Smooth muscle cell (in vitro differentiated cells): ENCODE results near the gene NPC1L1. TPM values are rescaled to one million over a fixed set of nuclear protein-coding genes. Genes with fewer than 3 reads are reported as not detected.
"Not testable (repeated sequence)": the region's sequence is repeated elsewhere in the genome, so short reads cannot be mapped to it uniquely, and the experiment has no call there.

Experiments used
- DNase-seq: peaks from one replicate; lab custom pipeline; 2025; ENCODE audit not compliant: unreplicated experiment; lab: John Stamatoyannopoulos, UW
- H2AFZ ChIP-seq: fragments of 200-600 bp; sonication (generic); 2 replicates; pipeline ENCODE4 v1.6.0; 2016; ENCODE audit warnings: antibody characterized with exemption, low read depth, mild to moderate bottlenecking
- H3F3A ChIP-seq: fragments of 200-600 bp; sonication (generic); 2 replicates; pipeline ENCODE4 v1.6.0; 2017; ENCODE audit warnings: antibody characterized with exemption, low read depth
- H3K27ac ChIP-seq: fragments of 200-600 bp; sonication (generic); 2 replicates; pipeline ENCODE4 v1.5.1; 2016; ENCODE audit warnings: low read depth, mild to moderate bottlenecking
- H3K27me3 ChIP-seq: fragments of 200-600 bp; sonication (generic); 2 replicates; pipeline ENCODE4 v1.6.1; 2016; ENCODE audit warnings: low read depth, mild to moderate bottlenecking
- H3K36me3 ChIP-seq: fragments of 200-600 bp; sonication (generic); 2 replicates; pipeline ENCODE4 v1.5.1; 2016; ENCODE audit warnings: low read depth
- H3K4me1 ChIP-seq: fragments of 200-600 bp; sonication (generic); 2 replicates; pipeline ENCODE4 v1.5.1; 2016; ENCODE audit warnings: low read depth
- H3K4me2 ChIP-seq: fragments of 200-600 bp; sonication (generic); 2 replicates; pipeline ENCODE4 v1.6.0; 2016; ENCODE audit warnings: mild to moderate bottlenecking
- H3K4me3 ChIP-seq: fragments of 200-600 bp; sonication (generic); 2 replicates; pipeline ENCODE4 v1.5.1; 2016; ENCODE audit warnings: mild to moderate bottlenecking
- H3K79me2 ChIP-seq: fragments of 200-600 bp; sonication (generic); 2 replicates; pipeline ENCODE4 v1.6.0; 2016; ENCODE audit warnings: low read depth, mild to moderate bottlenecking
- H3K9ac ChIP-seq: fragments of 200-600 bp; sonication (generic); 2 replicates; pipeline ENCODE4 v1.6.0; 2016; ENCODE audit warnings: low read depth
- H3K9me3 ChIP-seq: fragments of 200-600 bp; sonication (generic); replicated peaks from 2 replicates; pipeline ENCODE4 v1.5.1; 2016; ENCODE audit warnings: low read depth
- H4K20me1 ChIP-seq: fragments of 200-600 bp; sonication (generic); 2 replicates; pipeline ENCODE4 v1.6.0; 2016; ENCODE audit warnings: low read depth
- WGBS: methylation state at CpG from one replicate; pipeline ENCODE4 v1.1.7; 2016; ENCODE audit warnings: low lambda C conversion rate; 5-methylcytosine and 5-hydroxymethylcytosine counted together
- polyA plus RNA-seq: library from polyadenylated mRNA; unstranded; fragments of >200 nt; fragmentation: Nextera tagmentation; extraction: Ambion mirVana; gene quantifications from 2 replicates; pipeline ENCODE4 v1.2.1, GENCODE V29; 2016
- total RNA-seq: library from RNA; depleted of rRNA; stranded (reverse); fragments of >200 nt; gene quantifications from 2 replicates; pipeline ENCODE4 v1.2.3, GENCODE V29; 2014
- TF ChIP-seq, protein P1 (sequence below): fragments of 200-600 bp; sonication (generic); IDR thresholded peaks from 2 replicates; pipeline ENCODE4 v1.5.1; 2017; ENCODE audit warnings: borderline replicate concordance, mild to moderate bottlenecking, antibody characterized with exemption; ENCODE audit not compliant: insufficient read depth, poor library complexity, severe bottlenecking

Gene NPC1L1
- total and polyA plus RNA-seq, 2 experiments from 2014 or later, result 0.04 to 0.25 TPM

DNA sequence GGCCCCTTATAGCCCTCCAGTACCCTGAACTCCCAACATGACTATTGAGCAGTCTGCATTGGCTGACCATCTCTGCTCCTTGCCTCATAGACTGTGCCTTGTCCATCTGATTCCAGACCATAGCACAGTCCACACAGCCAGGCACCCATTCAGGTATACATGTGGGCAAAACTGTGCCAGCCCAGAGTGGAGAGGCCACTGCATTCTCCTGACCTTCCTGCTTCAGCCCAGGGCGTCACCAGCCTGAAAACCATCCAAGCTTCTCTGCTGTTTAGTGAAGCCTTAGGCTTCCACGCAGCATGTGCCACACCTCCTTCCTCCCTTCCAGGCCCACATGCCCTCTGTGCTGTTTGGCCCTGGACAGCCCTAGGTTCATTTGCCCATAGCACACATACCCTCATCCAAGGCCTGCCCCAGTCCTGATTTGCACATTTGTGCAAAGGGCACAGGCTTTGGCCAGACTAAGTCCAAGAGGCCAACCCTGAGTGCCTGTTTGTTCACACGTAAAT lies 22.1 kb upstream of the NPC1L1 start:
- Histone ChIP-seq H3F3A (no peaks in the 10 kb centered on the region), H4K20me1 (peaks cover 17% of the 10 kb centered on the region), H3K79me2 (no peaks in the 10 kb centered on the region), H3K27me3 (no peaks in the 10 kb centered on the region), H3K27ac (no peak overlapping the region), H3K4me3 (no peak overlapping the region), H3K4me2 (no peak overlapping the region), H3K36me3 (peaks cover under 1% of the 10 kb centered on the region), H3K9ac (no peak overlapping the region), H3K9me3 (no peaks in the 10 kb centered on the region), H3K4me1 (no peaks in the 10 kb centered on the region), H2AFZ (no peak overlapping the region)
- 96% methylated on average over 3 of the region's 3 CpGs for WGBS
- no peak for DNase-seq
- TF ChIP-seq, protein P1, sequence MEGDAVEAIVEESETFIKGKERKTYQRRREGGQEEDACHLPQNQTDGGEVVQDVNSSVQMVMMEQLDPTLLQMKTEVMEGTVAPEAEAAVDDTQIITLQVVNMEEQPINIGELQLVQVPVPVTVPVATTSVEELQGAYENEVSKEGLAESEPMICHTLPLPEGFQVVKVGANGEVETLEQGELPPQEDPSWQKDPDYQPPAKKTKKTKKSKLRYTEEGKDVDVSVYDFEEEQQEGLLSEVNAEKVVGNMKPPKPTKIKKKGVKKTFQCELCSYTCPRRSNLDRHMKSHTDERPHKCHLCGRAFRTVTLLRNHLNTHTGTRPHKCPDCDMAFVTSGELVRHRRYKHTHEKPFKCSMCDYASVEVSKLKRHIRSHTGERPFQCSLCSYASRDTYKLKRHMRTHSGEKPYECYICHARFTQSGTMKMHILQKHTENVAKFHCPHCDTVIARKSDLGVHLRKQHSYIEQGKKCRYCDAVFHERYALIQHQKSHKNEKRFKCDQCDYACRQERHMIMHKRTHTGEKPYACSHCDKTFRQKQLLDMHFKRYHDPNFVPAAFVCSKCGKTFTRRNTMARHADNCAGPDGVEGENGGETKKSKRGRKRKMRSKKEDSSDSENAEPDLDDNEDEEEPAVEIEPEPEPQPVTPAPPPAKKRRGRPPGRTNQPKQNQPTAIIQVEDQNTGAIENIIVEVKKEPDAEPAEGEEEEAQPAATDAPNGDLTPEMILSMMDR, result no peak

DNA sequence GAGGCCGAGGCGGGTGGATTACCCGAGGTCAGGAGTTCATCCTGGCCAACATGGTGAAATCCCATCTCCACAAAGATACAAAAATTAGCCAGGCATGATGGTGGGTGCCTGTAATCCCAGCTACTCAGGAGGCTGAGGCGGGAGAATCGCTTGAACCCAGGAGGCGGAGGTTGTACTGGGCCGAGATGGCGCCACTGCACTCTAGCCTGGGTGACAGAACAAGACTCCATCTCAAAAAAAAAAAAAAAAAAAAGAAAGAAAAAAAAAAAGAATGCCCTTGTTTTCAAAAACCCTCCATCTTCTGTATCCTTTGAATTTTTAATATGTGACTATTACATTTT lies 21.5 kb upstream of the NPC1L1 start:
- H3K27me3 ChIP-seq, DNase-seq, H3K4me2 ChIP-seq, H3K79me2 ChIP-seq, H3K27ac ChIP-seq, H3K9ac ChIP-seq, H2AFZ ChIP-seq, H3K4me3 ChIP-seq, H3K9me3 ChIP-seq, H3F3A ChIP-seq, H3K4me1 ChIP-seq, H3K36me3 ChIP-seq: not testable (repeated sequence)
- 80% methylated on average over 8 of the region's 8 CpGs for WGBS
- H4K20me1 ChIP-seq, result peaks cover 17% of the 10 kb centered on the region

DNA sequence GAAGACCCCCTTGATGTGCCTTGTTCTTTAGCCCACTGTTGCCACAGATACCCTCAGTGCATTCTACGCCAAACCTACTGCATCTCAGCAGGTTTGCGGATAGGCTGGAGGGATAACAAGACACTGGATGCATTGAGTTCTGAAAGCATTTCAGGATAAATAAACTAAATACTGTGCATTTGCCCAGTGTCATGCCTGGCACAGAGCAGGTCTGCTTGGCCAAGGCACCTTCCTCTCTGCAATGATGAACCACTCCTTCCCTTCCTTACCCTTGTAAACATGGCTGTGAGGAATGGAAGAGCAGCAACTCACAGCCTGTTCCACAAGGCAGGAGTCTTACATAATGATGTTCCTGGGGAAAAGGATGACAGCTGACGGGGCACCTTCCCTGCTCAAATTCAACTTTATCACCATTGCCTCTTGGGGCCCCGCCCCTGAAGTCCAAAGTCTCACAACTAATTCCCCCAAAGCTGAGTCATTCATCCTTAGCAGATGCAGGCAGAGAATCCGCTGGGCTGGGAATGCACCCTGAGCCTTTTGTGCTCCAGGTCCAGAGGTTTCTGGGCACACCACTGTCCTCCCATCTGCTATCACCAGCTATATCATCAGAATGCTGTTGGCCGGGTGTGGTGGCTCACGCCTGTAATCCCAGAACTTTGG lies 21.0 kb upstream of the NPC1L1 start:
- DNase-seq, result no peak
- H2AFZ ChIP-seq, result no peak overlapping the region
- TF ChIP-seq, protein P1, result no peak
- no peak overlapping the region for H3K27ac ChIP-seq
- no peaks in the 10 kb centered on the region for H3F3A ChIP-seq
- no peaks in the 10 kb centered on the region for H3K9me3 ChIP-seq
- H3K36me3 ChIP-seq, result no peaks in the 10 kb centered on the region
- no peak overlapping the region for H3K4me3 ChIP-seq
- WGBS, result 60% methylated on average over 7 of the region's 7 CpGs
- H3K4me2 ChIP-seq, result no peak overlapping the region
- H3K27me3 ChIP-seq, result no peaks in the 10 kb centered on the region
- H3K79me2 ChIP-seq, result no peaks in the 10 kb centered on the region
- peaks cover 17% of the 10 kb centered on the region for H4K20me1 ChIP-seq
- no peaks in the 10 kb centered on the region for H3K4me1 ChIP-seq
- no peak overlapping the region for H3K9ac ChIP-seq

DNA sequence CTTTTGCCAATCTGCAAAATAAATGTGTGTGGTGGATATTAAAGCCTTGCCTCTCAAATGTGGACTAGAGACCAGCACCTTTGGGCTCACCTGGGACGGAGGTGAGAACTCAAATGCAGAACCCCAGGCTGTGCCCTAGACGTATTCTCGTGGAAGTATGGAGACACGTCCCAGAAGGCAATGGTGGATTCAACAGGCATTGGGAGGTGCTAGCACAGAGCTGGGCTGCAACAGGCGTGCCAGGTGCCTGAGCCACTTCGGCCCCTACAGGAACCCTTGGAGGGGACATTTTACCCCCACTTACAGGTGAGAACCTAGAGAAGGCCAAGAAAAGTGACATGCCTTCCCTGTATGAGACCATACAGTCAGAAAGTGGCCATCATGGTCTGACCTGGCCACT lies 20.4 kb upstream of the NPC1L1 start:
- TF ChIP-seq, protein P1, result no peak
- DNase-seq, result no peak
- Histone ChIP-seq H3K27ac (no peak overlapping the region), H3K9ac (no peak overlapping the region), H3K4me3 (no peak overlapping the region), H3K36me3 (no peaks in the 10 kb centered on the region), H3K4me1 (no peaks in the 10 kb centered on the region), H3K27me3 (no peaks in the 10 kb centered on the region), H2AFZ (no peak overlapping the region), H3K4me2 (no peak overlapping the region), H3F3A (no peaks in the 10 kb centered on the region), H3K9me3 (no peaks in the 10 kb centered on the region), H3K79me2 (no peaks in the 10 kb centered on the region), H4K20me1 (peaks cover 17% of the 10 kb centered on the region)
- WGBS, result 90% methylated on average over 6 of the region's 6 CpGs
